Mesenchymal stem cell (in vitro differentiated cells and primary cell): ENCODE results near the gene SPECC1L.

ENCODE experiments used
- DNase-seq: peaks from one replicate; pipeline ENCODE4 v3.0.0-alpha.2; 2013
- H2AFZ ChIP-seq: one replicate; pipeline ENCODE4 v1.6.1; 2013; ENCODE audit warnings: low read depth, mild to moderate bottlenecking, control low read depth, inconsistent platforms, low read length, moderate library complexity
- H2AK5ac ChIP-seq: 2 replicates; pipeline ENCODE4 v1.6.1; 2013; ENCODE audit warnings: low read length, moderate library complexity, mild to moderate bottlenecking, inconsistent platforms; ENCODE audit not compliant: severe bottlenecking
- H2BK120ac ChIP-seq: one replicate; pipeline ENCODE4 v1.6.1; 2013; ENCODE audit warnings: low read depth, mild to moderate bottlenecking, inconsistent platforms, low read length, moderate library complexity
- H2BK12ac ChIP-seq, 2 experiments: one replicate each; pipeline ENCODE4 v1.6.1; 2013; ENCODE audit warnings: inconsistent platforms in 2 of 2, low read length in 2 of 2, mild to moderate bottlenecking in 2 of 2, moderate library complexity in 2 of 2, control low read depth in 1 of 2
- H2BK15ac ChIP-seq: one replicate; pipeline ENCODE4 v1.6.1; 2013; ENCODE audit warnings: mild to moderate bottlenecking, low read depth, inconsistent platforms; ENCODE audit not compliant: poor library complexity, severe bottlenecking
- H2BK5ac ChIP-seq: 2 replicates; pipeline ENCODE4 v1.6.1; 2013; ENCODE audit warnings: low read depth, mild to moderate bottlenecking, low read length, control low read depth, inconsistent platforms; ENCODE audit not compliant: poor library complexity, severe bottlenecking
- H3K14ac ChIP-seq, 2 experiments: one replicate each; pipeline ENCODE4 v1.6.1; 2013; ENCODE audit warnings: inconsistent platforms in 2 of 2, low read length in 2 of 2, control low read depth in 1 of 2, mild to moderate bottlenecking in 1 of 2, moderate library complexity in 1 of 2
- H3K18ac ChIP-seq, 2 experiments: one replicate each; pipeline ENCODE4 v1.6.1; 2013; ENCODE audit warnings: inconsistent platforms in 2 of 2, low read length in 2 of 2, control low read depth in 1 of 2, low read depth in 1 of 2, mild to moderate bottlenecking in 1 of 2
- H3K23ac ChIP-seq, 2 experiments: one replicate each; pipeline ENCODE4 v1.6.1; 2013; ENCODE audit warnings: inconsistent platforms in 2 of 2, low read length in 2 of 2, mild to moderate bottlenecking in 2 of 2, moderate library complexity in 2 of 2, control low read depth in 1 of 2
- H3K27ac ChIP-seq: 2 replicates; pipeline ENCODE4 v1.5.1; 2013; ENCODE audit warnings: mild to moderate bottlenecking, moderate library complexity, low read length, control low read depth, inconsistent platforms; ENCODE audit not compliant: poor library complexity, severe bottlenecking
- H3K27me3 ChIP-seq, 2 experiments: 2 replicates each; pipeline versions ENCODE4 v1.6.1 to v1.7.0; 2013; ENCODE audit warnings: low read length in 2 of 2, mild to moderate bottlenecking in 2 of 2, moderate library complexity in 2 of 2, control low read depth in 1 of 2, inconsistent platforms in 1 of 2; ENCODE audit not compliant: control insufficient read depth in 1 of 2, insufficient read depth in 1 of 2
- H3K36me3 ChIP-seq, 2 experiments: 2 replicates each; pipeline versions ENCODE4 v1.6.1 to v1.7.0; 2013; ENCODE audit warnings: low read length in 2 of 2, control low read depth in 1 of 2, inconsistent platforms in 1 of 2, low read depth in 1 of 2, mild to moderate bottlenecking in 1 of 2; ENCODE audit not compliant: insufficient read depth in 2 of 2, control insufficient read depth in 1 of 2
- H3K4ac ChIP-seq, 2 experiments: one replicate each; pipeline ENCODE4 v1.6.1; 2013; ENCODE audit warnings: inconsistent platforms in 2 of 2, low read length in 2 of 2, mild to moderate bottlenecking in 2 of 2, moderate library complexity in 2 of 2, control low read depth in 1 of 2, low read depth in 1 of 2
- H3K4me1 ChIP-seq: 2 replicates; pipeline ENCODE4 v1.6.1; 2013; ENCODE audit warnings: low read depth, low read length, control low read depth; ENCODE audit not compliant: control insufficient read depth, insufficient read depth
- H3K4me2 ChIP-seq: 2 replicates; pipeline ENCODE4 v1.6.1; 2013; ENCODE audit warnings: low read length, mild to moderate bottlenecking, inconsistent platforms; ENCODE audit not compliant: poor library complexity, severe bottlenecking
- H3K4me3 ChIP-seq, 2 experiments: 2 replicates each; pipeline versions ENCODE4 v1.5.1 to v1.7.0; 2013; ENCODE audit warnings: low read length in 2 of 2, mild to moderate bottlenecking in 2 of 2, control low read depth in 1 of 2, low read depth in 1 of 2; ENCODE audit not compliant: insufficient read depth in 1 of 2
- H3K79me1 ChIP-seq: replicated peaks from 2 replicates; pipeline ENCODE4 v1.6.1; 2013; ENCODE audit warnings: mild to moderate bottlenecking, control low read depth, low read length, inconsistent platforms; ENCODE audit not compliant: poor library complexity, severe bottlenecking
- H3K9ac ChIP-seq: 2 replicates; pipeline ENCODE4 v1.7.0; 2013; ENCODE audit warnings: mild to moderate bottlenecking, low read length, moderate library complexity
- H3K9me3 ChIP-seq: 2 replicates; pipeline ENCODE4 v1.7.0; 2013; ENCODE audit warnings: mild to moderate bottlenecking, low read length; ENCODE audit not compliant: control insufficient read depth
- H4K8ac ChIP-seq: one replicate; pipeline ENCODE4 v1.6.1; 2013; ENCODE audit warnings: inconsistent platforms, mild to moderate bottlenecking, low read length, moderate library complexity
- H4K91ac ChIP-seq: one replicate; pipeline ENCODE4 v1.6.1; 2013; ENCODE audit warnings: mild to moderate bottlenecking, low read length, inconsistent platforms
- WGBS: methylation state at CpG from one replicate; pipeline ENCODE4 v1.1.7; 2013; ENCODE audit warnings: mixed read lengths; 5-methylcytosine and 5-hydroxymethylcytosine counted together

SPECC1L gene

DNA sequence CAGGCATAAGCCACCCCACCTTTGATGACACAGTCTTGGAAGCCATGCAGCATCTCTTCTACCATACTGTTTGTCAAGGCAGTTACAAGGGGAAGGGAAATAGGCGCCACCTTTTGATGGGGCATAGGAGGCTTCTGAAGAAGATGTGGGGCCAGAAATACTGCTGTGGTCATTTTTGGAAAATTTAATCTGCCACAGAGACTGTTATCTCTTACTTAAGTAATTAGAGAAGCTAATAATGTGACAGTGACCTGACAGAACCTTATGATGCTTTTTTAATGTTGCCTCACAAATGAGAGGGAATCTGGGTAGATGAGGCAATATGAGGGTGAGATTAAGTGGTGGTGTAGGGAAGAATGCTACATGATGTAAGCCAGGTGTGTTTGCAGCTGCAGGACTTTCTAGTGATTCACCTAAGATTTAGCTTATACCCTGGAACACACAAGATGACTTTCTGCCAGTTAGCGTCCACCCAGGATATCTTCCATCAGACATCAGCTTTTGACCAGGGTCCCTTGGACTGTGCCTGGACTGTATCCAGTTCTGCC, 122.5 kb downstream of the SPECC1L start:
- Histone ChIP-seq H4K8ac (no peak overlapping the region), H3K27me3 (no peaks in the 10 kb centered on the region), H3K14ac (no peak overlapping the region), H3K79me1 (peaks cover 30% of the 10 kb centered on the region), H3K27ac (no peak overlapping the region), H3K23ac (no peak overlapping the region), H3K9me3 (no peaks in the 10 kb centered on the region), H2BK5ac (no peak overlapping the region), H4K91ac (no peak overlapping the region), H3K4me1 (peaks cover 3% of the 10 kb centered on the region), H3K4ac (no peak overlapping the region), H3K9ac (no peak overlapping the region), H3K4me2 (no peak overlapping the region), H3K4me3 (no peak overlapping the region), H2BK120ac (no peak overlapping the region), H3K36me3 (peaks cover 8 to 51% of the 10 kb centered on the region in 2 experiments), H2BK15ac (no peak overlapping the region), H2BK12ac (peak overlapping the region in 1 of 2 experiments; percentile 70), H3K18ac (peak overlapping the region in 1 of 2 experiments; percentile 48), H2AFZ (no peak overlapping the region), H2AK5ac (no peak overlapping the region)
- 100% methylated on average over 2 of the region's 2 CpGs for WGBS
- DNase-seq: no peak

DNA sequence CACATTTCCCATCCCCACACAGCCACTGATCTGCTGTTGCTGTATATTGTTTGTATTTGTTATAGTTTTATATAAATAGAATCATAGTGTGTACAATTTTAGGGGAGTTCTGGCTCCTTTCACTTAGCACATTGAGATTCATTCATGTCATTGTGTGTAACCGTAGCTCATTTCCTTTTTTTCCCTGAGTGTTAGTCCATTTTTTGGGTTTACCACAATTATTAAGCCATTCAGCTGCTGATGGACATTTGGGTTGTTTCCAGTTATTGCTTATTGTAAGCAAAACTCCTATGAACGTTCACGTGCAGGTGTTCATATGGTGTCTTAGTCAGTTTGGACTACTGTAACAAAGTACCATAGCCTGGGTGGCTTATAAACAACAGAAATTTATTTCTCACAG, 123.2 kb downstream of the SPECC1L start:
- Histone ChIP-seq H2BK5ac (no peak overlapping the region), H3K79me1 (peaks cover 29% of the 10 kb centered on the region), H3K18ac (no peak overlapping the region), H3K4me1 (peaks cover 3% of the 10 kb centered on the region), H2AFZ (no peak overlapping the region), H3K27me3 (no peaks in the 10 kb centered on the region), H3K36me3 (peaks cover 8 to 59% of the 10 kb centered on the region in 2 experiments), H4K91ac (no peak overlapping the region), H2BK15ac (no peak overlapping the region), H3K14ac (no peak overlapping the region), H3K9me3 (no peaks in the 10 kb centered on the region), H3K4me2 (no peak overlapping the region), H3K27ac (no peak overlapping the region), H3K4me3 (no peak overlapping the region), H4K8ac (no peak overlapping the region), H3K9ac (no peak overlapping the region), H2BK120ac (no peak overlapping the region), H2BK12ac (no peak overlapping the region), H3K4ac (no peak overlapping the region), H3K23ac (no peak overlapping the region), H2AK5ac (no peak overlapping the region)
- DNase-seq: no peak
- WGBS: 94% methylated on average over 3 of the region's 3 CpGs

DNA sequence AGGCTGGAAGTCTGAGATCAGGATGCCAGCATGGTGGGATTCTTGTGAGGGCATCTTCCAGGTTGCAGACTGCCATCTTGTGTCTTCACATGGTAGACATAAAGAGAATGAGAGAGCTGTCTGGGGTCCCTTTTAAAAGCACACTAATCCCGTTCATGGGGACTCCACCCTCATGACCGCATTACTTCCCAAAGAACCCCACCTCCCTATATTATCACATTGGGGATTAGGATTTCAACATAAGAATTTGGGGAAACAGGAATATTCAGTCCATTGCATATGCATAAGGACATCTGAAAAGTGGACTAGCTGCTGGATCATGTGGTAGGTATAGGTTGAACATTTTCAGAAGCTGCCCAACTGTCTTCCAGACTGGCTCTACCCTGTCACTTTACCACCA, 123.6 kb downstream of the SPECC1L start:
- no peak overlapping the region for H3K23ac ChIP-seq

DNA sequence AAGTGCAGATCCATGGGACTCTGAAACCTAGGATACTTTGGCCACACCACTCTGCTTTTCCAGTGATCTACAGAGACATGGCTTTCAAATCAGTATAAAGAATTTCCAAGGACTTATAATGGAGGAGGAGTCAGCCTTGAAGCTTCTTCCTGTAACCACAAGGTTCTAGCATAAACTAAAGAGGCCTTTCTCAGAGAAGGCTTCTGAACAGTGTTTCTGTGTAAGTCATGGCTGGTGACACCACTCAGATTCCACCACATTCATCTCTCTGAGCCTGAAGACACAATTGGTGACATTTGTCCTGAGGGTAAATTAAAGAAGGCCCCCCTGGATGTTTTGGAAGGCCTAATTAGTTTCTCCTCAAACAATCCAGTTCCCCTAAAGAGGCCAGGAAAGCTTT, 127.8 kb downstream of the SPECC1L start:
- no peak overlapping the region for H4K91ac ChIP-seq
- H4K8ac ChIP-seq: no peak overlapping the region
- H3K9me3 ChIP-seq: no peaks in the 10 kb centered on the region
- no peak overlapping the region for H3K23ac ChIP-seq
- peaks cover 25% of the 10 kb centered on the region for H3K79me1 ChIP-seq
- H3K18ac ChIP-seq: peak overlapping the region; percentile 13 to 40
- H3K27me3 ChIP-seq: no peaks in the 10 kb centered on the region
- peak overlapping the region in 1 of 2 experiments; percentile 51 for H3K4ac ChIP-seq
- no peak overlapping the region for H3K27ac ChIP-seq
- H3K9ac ChIP-seq: no peak overlapping the region
- peak overlapping the region; percentile 8 to 34 for H2BK12ac ChIP-seq
- no peak overlapping the region for H2BK5ac ChIP-seq
- H3K36me3 ChIP-seq: peaks cover 12 to 55% of the 10 kb centered on the region in 2 experiments
- peak; percentile 80 for DNase-seq
- no peak overlapping the region for H3K4me2 ChIP-seq
- H2BK120ac ChIP-seq: peak overlapping the region; percentile 39
- no peak overlapping the region for H2AFZ ChIP-seq
- H2BK15ac ChIP-seq: no peak overlapping the region
- no peak overlapping the region for H3K4me3 ChIP-seq
- no peak overlapping the region for H2AK5ac ChIP-seq
- peaks cover 10% of the 10 kb centered on the region for H3K4me1 ChIP-seq
- H3K14ac ChIP-seq: no peak overlapping the region

More for the DNA sequence above, 123.6 kb downstream of the SPECC1L start:
- no peak overlapping the region for H4K8ac ChIP-seq
- no peak overlapping the region for H2BK12ac ChIP-seq
- no peak overlapping the region for H2AK5ac ChIP-seq
- H3K27me3 ChIP-seq: no peaks in the 10 kb centered on the region
- H3K4me3 ChIP-seq: no peak overlapping the region
- H4K91ac ChIP-seq: no peak overlapping the region
- H3K4me1 ChIP-seq: peaks cover 3% of the 10 kb centered on the region
- H2BK120ac ChIP-seq: no peak overlapping the region
- no peak overlapping the region for H2BK5ac ChIP-seq
- H3K4ac ChIP-seq: no peak overlapping the region
- no peak overlapping the region for H3K9ac ChIP-seq
- H3K79me1 ChIP-seq: peaks cover 27% of the 10 kb centered on the region
- H3K27ac ChIP-seq: no peak overlapping the region
- no peak overlapping the region for H2AFZ ChIP-seq
- H3K4me2 ChIP-seq: no peak overlapping the region
- no CpG with 5 or more reads among the region's 2 CpGs for WGBS
- peaks cover 8 to 60% of the 10 kb centered on the region in 2 experiments for H3K36me3 ChIP-seq
- no peaks in the 10 kb centered on the region for H3K9me3 ChIP-seq
- no peak for DNase-seq
- no peak overlapping the region for H3K14ac ChIP-seq
- no peak overlapping the region for H2BK15ac ChIP-seq
- H3K18ac ChIP-seq: no peak overlapping the region
